ENCODE measurements around the gene FBXO38. TPM values are rescaled to one million over a fixed set of nuclear protein-coding genes. Genes with fewer than 3 reads are reported as not detected.

Gene FBXO38
- total RNA-seq, 1 donor from 2014 or later, result 64.6 TPM

- Mint-ChIP-seq H3K4me1 (peaks cover 12% of the 10 kb centered on the region), H3K9me3 (no peaks in the 10 kb centered on the region), H3K4me3 (no peak overlapping the region), H3K27ac (no peak overlapping the region), H3K36me3 (peaks cover 1% of the 10 kb centered on the region), H3K27me3 (ENCODE audit: insufficient read depth, low read depth) (no peaks in the 10 kb centered on the region)
- H3F3A ChIP-seq (ENCODE audit: low read depth), result no peaks in the 10 kb centered on the region
- H3K4me3 ChIP-seq, result no peak overlapping the region
- DNase-seq (ENCODE audit: low spot score), result no peak
- no peak for TF ChIP-seq CTCF (IDR thresholded peaks at IDR 0.05)
- TF ChIP-seq EZH2 (IDR thresholded peaks at IDR 0.05), result no peak
- no peak for TF ChIP-seq EZH2phosphoT487 (IDR thresholded peaks at IDR 0.05)
- H3K4me1 ChIP-seq, result peaks cover 4% of the 10 kb centered on the region
- no peak overlapping the region for H2AFZ ChIP-seq (replicated peaks)
- H3K9ac ChIP-seq, result no peak overlapping the region
- H3K27me3 ChIP-seq, result no peaks in the 10 kb centered on the region
- H3K4me2 ChIP-seq, result no peak overlapping the region
- no peaks in the 10 kb centered on the region for H4K20me1 ChIP-seq (ENCODE audit: low read depth)
- H3K36me3 ChIP-seq, result no peaks in the 10 kb centered on the region
- no peak overlapping the region for H3K27ac ChIP-seq
- no peaks in the 10 kb centered on the region for H3K9me3 ChIP-seq (ENCODE audit: low read depth)
- H3K79me2 ChIP-seq (ENCODE audit: low read depth), result peaks cover 5% of the 10 kb centered on the region
Observed at GRCh38 chr5:148379340-148379739, 4.4 kb upstream of the FBXO38 start.

DNA sequence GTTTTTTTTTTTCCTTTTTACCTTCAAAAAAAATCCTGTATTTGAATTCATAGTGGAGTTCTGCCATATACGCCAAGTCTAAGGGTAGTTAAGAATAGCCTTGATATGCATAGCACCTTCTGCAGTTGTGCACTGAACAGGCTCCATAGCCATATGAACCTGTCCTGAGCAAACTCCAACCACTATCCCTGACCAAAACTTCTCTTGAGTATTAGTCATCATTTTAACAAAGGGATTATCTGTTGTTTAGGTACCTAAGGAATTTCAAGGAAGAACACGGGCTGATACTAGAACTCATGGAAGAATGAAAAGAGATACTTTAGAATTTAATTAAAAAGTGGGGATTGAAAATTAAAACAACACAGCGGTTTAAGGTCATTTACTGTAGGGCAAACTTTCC, 1.9 kb upstream of the FBXO38 start:
- Mint-ChIP-seq H3K9me3 (no peaks in the 10 kb centered on the region), H3K27ac (no peak overlapping the region), H3K4me1 (peaks cover 27% of the 10 kb centered on the region), H3K27me3 (ENCODE audit: insufficient read depth, low read depth) (no peaks in the 10 kb centered on the region), H3K4me3 (peak overlapping the region; percentile 27), H3K36me3 (peaks cover 1% of the 10 kb centered on the region)
- Histone ChIP-seq H2AFZ (replicated peaks) (no peak overlapping the region), H3F3A (ENCODE audit: low read depth) (no peaks in the 10 kb centered on the region), H3K4me3 (no peak overlapping the region), H4K20me1 (ENCODE audit: low read depth) (peaks cover 9% of the 10 kb centered on the region), H3K27me3 (no peaks in the 10 kb centered on the region), H3K27ac (no peak overlapping the region), H3K79me2 (ENCODE audit: low read depth) (peaks cover 31% of the 10 kb centered on the region), H3K4me2 (no peak overlapping the region), H3K9me3 (ENCODE audit: low read depth) (no peaks in the 10 kb centered on the region), H3K9ac (no peak overlapping the region), H3K36me3 (no peaks in the 10 kb centered on the region), H3K4me1 (peaks cover 15% of the 10 kb centered on the region)
- DNase-seq (ENCODE audit: low spot score), result no peak
- TF ChIP-seq EZH2 (IDR thresholded peaks at IDR 0.05) (no peak), EZH2phosphoT487 (IDR thresholded peaks at IDR 0.05) (no peak), CTCF (IDR thresholded peaks at IDR 0.05) (no peak)

GRCh38 chr5:148382961-148383360, 797 bp upstream of the FBXO38 start:
- no peaks in the 10 kb centered on the region for H3K27me3 ChIP-seq
- no peak overlapping the region for H3K27ac ChIP-seq
- H3K4me1 Mint-ChIP-seq, result peaks cover 27% of the 10 kb centered on the region
- no peaks in the 10 kb centered on the region for H3F3A ChIP-seq (ENCODE audit: low read depth)
- H3K9ac ChIP-seq, result peak overlapping the region; percentile 18
- no peaks in the 10 kb centered on the region for H3K9me3 ChIP-seq (ENCODE audit: low read depth)
- peak overlapping the region; percentile 66 for H2AFZ ChIP-seq (replicated peaks)
- no peaks in the 10 kb centered on the region for H3K9me3 Mint-ChIP-seq
- peaks cover 1% of the 10 kb centered on the region for H3K36me3 Mint-ChIP-seq
- peak overlapping the region; percentile 93 for H3K4me3 Mint-ChIP-seq
- TF ChIP-seq EZH2phosphoT487 (IDR thresholded peaks at IDR 0.05) (no peak), EZH2 (IDR thresholded peaks at IDR 0.05) (no peak), CTCF (IDR thresholded peaks at IDR 0.05) (no peak)
- H4K20me1 ChIP-seq (ENCODE audit: low read depth), result peaks cover 9% of the 10 kb centered on the region
- peak overlapping the region; percentile 82 for H3K4me3 ChIP-seq
- peak overlapping the region; percentile 77 for H3K4me2 ChIP-seq
- H3K27ac Mint-ChIP-seq, result no peak overlapping the region
- no peak for DNase-seq (ENCODE audit: low spot score)
- H3K4me1 ChIP-seq, result peaks cover 15% of the 10 kb centered on the region
- no peaks in the 10 kb centered on the region for H3K27me3 Mint-ChIP-seq (ENCODE audit: insufficient read depth, low read depth)
- peaks cover 41% of the 10 kb centered on the region for H3K79me2 ChIP-seq (ENCODE audit: low read depth)
- H3K36me3 ChIP-seq, result no peaks in the 10 kb centered on the region
